Measurements from ENCODE around the gene TRMT61B. TPM values are rescaled to one million over a fixed set of nuclear protein-coding genes. Genes with fewer than 3 reads are reported as not detected.

TRMT61B gene
- total and polyA plus RNA-seq, 9 of the 15 experiments (the other 6 are each of a cell fraction or from before 2014, with no cell fraction given) = 13.2 to 28.3 (median 19.5) TPM

- TF ChIP-seq ERF (CRISPR knock-in tag; IDR thresholded peaks at IDR 0.05) = 0 out of 2 replicates have a peak, but pooled peaks have one; percentile 14
- TF ChIP-seq JUND (IDR thresholded peaks at IDR 0.05; ENCODE audit: borderline replicate concordance, low read depth, low read length) = no peak
- no peak; the same call in 2 of the 3 replicates for TF ChIP-seq JUND (tag; IDR thresholded peaks at IDR 0.05; ENCODE audit: borderline replicate concordance, low read depth, low read length)
- TF ChIP-seq MXD1 (CRISPR knock-in tag; IDR thresholded peaks at IDR 0.05; ENCODE audit: borderline replicate concordance, poor library complexity, severe bottlenecking) = peak; percentile 98
- peak; percentile 41; the same call in 1 of the 2 replicates for TF ChIP-seq PML (IDR thresholded peaks at IDR 0.05; ENCODE audit: low read length)
- TF ChIP-seq MAFK (IDR thresholded peaks at IDR 0.05; ENCODE audit: low read length) = no peak
- no peak for TF ChIP-seq GATA2 (CRISPR knock-in tag; IDR thresholded peaks at IDR 0.05)
- TF ChIP-seq ZNF518B (CRISPR knock-in tag; IDR thresholded peaks at IDR 0.05) = no peak
- peak; percentile 52 for TF ChIP-seq HNRNPLL (IDR thresholded peaks at IDR 0.05; ENCODE audit: low read depth, low read length, poor library complexity, severe bottlenecking)
- no peak for TF ChIP-seq THRB (CRISPR knock-in tag; conservative IDR thresholded peaks at IDR 0.05)
- TF ChIP-seq ATF7 (IDR thresholded peaks at IDR 0.05) = no peak; the same call in 1 of the 2 replicates
- TF ChIP-seq ZBED1 (IDR thresholded peaks at IDR 0.05) = peak; percentile 67; the same call in 1 of the 2 replicates
- TF ChIP-seq MEIS2 (IDR thresholded peaks at IDR 0.05; ENCODE audit: partially characterized antibody) = peak; percentile 88
- TF ChIP-seq ZNF699 (CRISPR knock-in tag; IDR thresholded peaks at IDR 0.05; ENCODE audit: insufficient replicate concordance) = no peak
- TF ChIP-seq RFX1 (IDR thresholded peaks at IDR 0.05) = no peak
- TF ChIP-seq ZNF41 (CRISPR knock-in tag; conservative IDR thresholded peaks at IDR 0.05) = no peak
- TF ChIP-seq FOXK1 (CRISPR knock-in tag; IDR thresholded peaks at IDR 0.05; ENCODE audit: borderline replicate concordance) = no peak
- TF ChIP-seq FIP1L1 (IDR thresholded peaks at IDR 0.05; ENCODE audit: low read depth, low read length, poor library complexity, severe bottlenecking) = peak; percentile 86
- TF ChIP-seq TEAD2 (tag; IDR thresholded peaks at IDR 0.05) = no peak
- peak; percentile 86 for TF ChIP-seq POLR2B (IDR thresholded peaks at IDR 0.05; ENCODE audit: low read depth, partially characterized antibody)
- TF ChIP-seq ZNF239 (CRISPR knock-in tag; IDR thresholded peaks at IDR 0.05) = no peak
- TF ChIP-seq FOSL1 (tag; conservative IDR thresholded peaks at IDR 0.05) = 0 out of 2 replicates have a peak, but pooled peaks have one; percentile 6
- TF ChIP-seq HNRNPL (IDR thresholded peaks at IDR 0.05; ENCODE audit: low read depth, low read length) = peak; percentile 47; the same call in 1 of the 2 replicates
- TF ChIP-seq SAFB2 (IDR thresholded peaks at IDR 0.05; ENCODE audit: borderline replicate concordance, low read depth, low read length, severe bottlenecking) = no peak
These were observed 24.5 kb upstream of the TRMT61B start, which contains the start of gene WDR43 (continued) for GRCh38 chr2:28894470-28895188.
